22Rv1 (cell line): ENCODE measurements around the gene SUMF1.

Experiments used
- ZFX ChIP-seq: fragments of 450-650 bp; IDR thresholded peaks from 2 replicates; pipeline ENCODE4 v1.6.1; 2017; ENCODE audit warnings: antibody characterized with exemption, borderline replicate concordance
- TF ChIP-seq, protein P1 (sequence below): fragments of 450-650 bp; IDR thresholded peaks from 2 replicates; pipeline ENCODE4 v1.5.1; 2017; ENCODE audit warnings: mild to moderate bottlenecking

DNA sequence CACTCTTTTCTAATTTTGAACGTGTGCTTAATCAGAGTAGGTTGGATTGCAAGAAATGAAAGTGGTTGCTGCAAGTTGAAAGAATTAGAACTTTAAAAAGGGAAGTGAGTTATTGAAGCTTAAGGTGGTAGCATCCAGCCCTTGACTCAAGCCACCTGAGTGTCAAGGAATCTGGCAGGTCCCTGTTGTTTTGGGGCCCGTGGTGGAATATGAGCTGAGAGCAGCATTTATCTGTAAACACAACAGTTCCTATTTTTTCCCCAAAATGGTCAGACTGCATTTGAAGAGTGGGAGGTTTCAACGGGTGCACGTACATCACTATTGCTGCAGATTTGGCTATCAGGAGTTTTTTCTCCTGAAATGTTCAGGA lies 27.8 kb upstream of the SUMF1 start:
- TF ChIP-seq, protein P1, sequence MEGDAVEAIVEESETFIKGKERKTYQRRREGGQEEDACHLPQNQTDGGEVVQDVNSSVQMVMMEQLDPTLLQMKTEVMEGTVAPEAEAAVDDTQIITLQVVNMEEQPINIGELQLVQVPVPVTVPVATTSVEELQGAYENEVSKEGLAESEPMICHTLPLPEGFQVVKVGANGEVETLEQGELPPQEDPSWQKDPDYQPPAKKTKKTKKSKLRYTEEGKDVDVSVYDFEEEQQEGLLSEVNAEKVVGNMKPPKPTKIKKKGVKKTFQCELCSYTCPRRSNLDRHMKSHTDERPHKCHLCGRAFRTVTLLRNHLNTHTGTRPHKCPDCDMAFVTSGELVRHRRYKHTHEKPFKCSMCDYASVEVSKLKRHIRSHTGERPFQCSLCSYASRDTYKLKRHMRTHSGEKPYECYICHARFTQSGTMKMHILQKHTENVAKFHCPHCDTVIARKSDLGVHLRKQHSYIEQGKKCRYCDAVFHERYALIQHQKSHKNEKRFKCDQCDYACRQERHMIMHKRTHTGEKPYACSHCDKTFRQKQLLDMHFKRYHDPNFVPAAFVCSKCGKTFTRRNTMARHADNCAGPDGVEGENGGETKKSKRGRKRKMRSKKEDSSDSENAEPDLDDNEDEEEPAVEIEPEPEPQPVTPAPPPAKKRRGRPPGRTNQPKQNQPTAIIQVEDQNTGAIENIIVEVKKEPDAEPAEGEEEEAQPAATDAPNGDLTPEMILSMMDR: no peak
- TF ChIP-seq ZFX: no peak
